H9 (cell line): ENCODE measurements around the gene PAK5. TPM values are rescaled to one million over a fixed set of nuclear protein-coding genes. Genes with fewer than 3 reads are reported as not detected.

ENCODE experiments used
- DNase-seq: peaks from one replicate; pipeline ENCODE4 v3.0.0-alpha.2; 2017
- H2AFZ ChIP-seq: one replicate; pipeline ENCODE4 v1.6.1; 2013; ENCODE audit warnings: mild to moderate bottlenecking, low read length, control low read depth, moderate library complexity
- H2AK5ac ChIP-seq: 2 replicates; pipeline ENCODE4 v1.6.1; 2013; ENCODE audit warnings: low read length, control low read depth, mixed read lengths; ENCODE audit not compliant: insufficient read length
- H2BK120ac ChIP-seq: one replicate; pipeline ENCODE4 v1.6.1; 2013; ENCODE audit warnings: low read depth, mild to moderate bottlenecking, low read length, control low read depth, inconsistent platforms; ENCODE audit not compliant: poor library complexity, severe bottlenecking
- H2BK12ac ChIP-seq: 2 replicates; pipeline ENCODE4 v1.6.1; 2013; ENCODE audit warnings: low read length, control low read depth, mixed read lengths, low read depth; ENCODE audit not compliant: insufficient read length
- H2BK15ac ChIP-seq: 2 replicates; pipeline ENCODE4 v1.6.1; 2013; ENCODE audit warnings: low read depth, low read length, control low read depth
- H2BK20ac ChIP-seq: one replicate; pipeline ENCODE4 v1.6.1; 2013; ENCODE audit warnings: low read depth, mild to moderate bottlenecking, low read length, control low read depth, inconsistent platforms; ENCODE audit not compliant: poor library complexity, severe bottlenecking
- H2BK5ac ChIP-seq: 2 replicates; pipeline ENCODE4 v1.6.1; 2013; ENCODE audit warnings: low read length, control low read depth, mixed read lengths; ENCODE audit not compliant: insufficient read length
- H3K14ac ChIP-seq: 2 replicates; pipeline ENCODE4 v1.6.1; 2013; ENCODE audit warnings: low read length, control low read depth; ENCODE audit not compliant: insufficient read depth
- H3K18ac ChIP-seq: 2 replicates; pipeline ENCODE4 v1.6.1; 2013; ENCODE audit warnings: low read depth, mild to moderate bottlenecking, mixed read lengths, low read length, control low read depth; ENCODE audit not compliant: insufficient read length
- H3K23ac ChIP-seq: 2 replicates; pipeline ENCODE4 v1.6.1; 2013; ENCODE audit warnings: low read length, control low read depth, mixed read lengths, low read depth; ENCODE audit not compliant: insufficient read length
- H3K23me2 ChIP-seq: 2 replicates; pipeline ENCODE4 v1.6.1; 2013; ENCODE audit warnings: low read depth, mild to moderate bottlenecking, mixed read lengths, low read length, control low read depth; ENCODE audit not compliant: insufficient read length, poor library complexity, severe bottlenecking
- H3K27ac ChIP-seq: 2 replicates; pipeline ENCODE4 v1.5.1; 2013; ENCODE audit warnings: low read length, control low read depth, mixed read lengths, low read depth; ENCODE audit not compliant: insufficient read length
- H3K27me3 ChIP-seq: 2 replicates; pipeline ENCODE4 v1.6.1; 2013; ENCODE audit warnings: low read length, control low read depth, inconsistent platforms; ENCODE audit not compliant: insufficient read depth
- H3K4ac ChIP-seq: 2 replicates; pipeline ENCODE4 v1.6.1; 2013; ENCODE audit warnings: low read depth, mild to moderate bottlenecking, control low read depth, inconsistent platforms, low read length, moderate library complexity
- H3K4me1 ChIP-seq: 2 replicates; pipeline ENCODE4 v1.6.1; 2013; ENCODE audit warnings: low read length, control low read depth, inconsistent platforms; ENCODE audit not compliant: insufficient read depth
- H3K4me2 ChIP-seq: 2 replicates; pipeline ENCODE4 v1.6.1; 2013; ENCODE audit warnings: low read length, control low read depth, mixed read lengths; ENCODE audit not compliant: insufficient read length, insufficient read depth
- H3K56ac ChIP-seq: 2 replicates; pipeline ENCODE4 v1.6.1; 2013; ENCODE audit warnings: low read depth, mild to moderate bottlenecking, mixed read lengths, low read length, control low read depth; ENCODE audit not compliant: insufficient read length
- H3K79me1 ChIP-seq: 2 replicates; pipeline ENCODE4 v1.6.1; 2013; ENCODE audit warnings: low read depth, mild to moderate bottlenecking, moderate library complexity, low read length, control low read depth, inconsistent platforms; ENCODE audit not compliant: insufficient read depth, poor library complexity, severe bottlenecking
- H3K79me2 ChIP-seq: 2 replicates; pipeline ENCODE4 v1.6.1; 2013; ENCODE audit warnings: low read length, control low read depth, inconsistent platforms; ENCODE audit not compliant: insufficient read depth
- H3K9ac ChIP-seq: 2 replicates; pipeline ENCODE4 v1.6.1; 2013; ENCODE audit warnings: low read length, control low read depth, mixed read lengths; ENCODE audit not compliant: insufficient read length; ENCODE audit errors: extremely low read depth
- H3K9me3 ChIP-seq: one replicate; pipeline ENCODE4 v1.6.1; 2013; ENCODE audit warnings: low read depth, low read length, inconsistent platforms; ENCODE audit not compliant: control insufficient read depth
- H3T11ph ChIP-seq: one replicate; pipeline ENCODE4 v1.6.1; 2013; ENCODE audit warnings: mild to moderate bottlenecking, low read length, control low read depth, inconsistent platforms
- H4K20me1 ChIP-seq: one replicate; pipeline ENCODE4 v1.6.1; 2013; ENCODE audit not compliant: control insufficient read depth, insufficient read length, insufficient read depth
- H4K5ac ChIP-seq: 2 replicates; pipeline ENCODE4 v1.6.1; 2013; ENCODE audit warnings: low read depth, mild to moderate bottlenecking, mixed read lengths, low read length, control low read depth; ENCODE audit not compliant: insufficient read length
- H4K8ac ChIP-seq: replicated peaks from 2 replicates; pipeline ENCODE4 v1.6.1; 2013; ENCODE audit warnings: low read length, control low read depth, mixed read lengths, low read depth; ENCODE audit not compliant: insufficient read length
- H4K91ac ChIP-seq: 2 replicates; pipeline ENCODE4 v1.6.1; 2013; ENCODE audit warnings: low read depth, mild to moderate bottlenecking, moderate library complexity, mixed read lengths, low read length, control low read depth; ENCODE audit not compliant: insufficient read length
- H3K27ac Mint-ChIP-seq, 3 experiments: 2 replicates in 2 of 3; 3 replicates in 1 of 3; pipeline ENCODE4 v1.8.0; 2020 to 2021; ENCODE audit warnings: mixed read lengths in 3 of 3, mild to moderate bottlenecking in 1 of 3, moderate library complexity in 1 of 3
- H3K27me3 Mint-ChIP-seq: 2 replicates; pipeline ENCODE4 v1.8.0; 2021; ENCODE audit warnings: low read depth, mild to moderate bottlenecking, moderate library complexity, mixed read lengths
- H3K36me3 Mint-ChIP-seq, 3 experiments: 2 replicates in 2 of 3; 3 replicates in 1 of 3; pipeline ENCODE4 v1.8.0; 2020 to 2021; ENCODE audit warnings: low read depth in 3 of 3, mixed read lengths in 3 of 3; ENCODE audit not compliant: insufficient read depth in 1 of 3
- H3K4me1 Mint-ChIP-seq, 2 experiments: 2 replicates each; pipeline ENCODE4 v1.8.0; 2020; ENCODE audit warnings: mixed read lengths in 2 of 2
- H3K4me3 Mint-ChIP-seq, 2 experiments: 2 replicates in 1 of 2; 3 replicates in 1 of 2; pipeline ENCODE4 v1.8.0; 2020 to 2021; ENCODE audit warnings: mild to moderate bottlenecking in 2 of 2, mixed read lengths in 2 of 2, moderate library complexity in 1 of 2
- H3K9me3 Mint-ChIP-seq, 2 experiments: 2 replicates in 1 of 2; 3 replicates in 1 of 2; pipeline ENCODE4 v1.8.0; 2020; ENCODE audit warnings: mild to moderate bottlenecking in 2 of 2, mixed read lengths in 2 of 2, moderate library complexity in 1 of 2
- CTCF ChIP-seq: fragments of 200-600 bp; sonication (generic); conservative IDR thresholded peaks from 3 replicates; pipeline ENCODE4 v1.8.0; 2021; ENCODE audit warnings: antibody characterized with exemption, mild to moderate bottlenecking
- total RNA-seq: library from RNA; stranded (reverse); gene quantifications from 2 replicates; pipeline ENCODE4 v1.2.1, GENCODE V29; 2021

The PAK5 gene
- total RNA-seq, 1 experiment from 2014 or later = 0.20 TPM

- Histone ChIP-seq H2BK15ac (no peak overlapping the region), H3K56ac (no peak overlapping the region), H3K27ac (no peak overlapping the region), H3K79me1 (no peaks in the 10 kb centered on the region), H3K4me2 (no peak overlapping the region), H3T11ph (no peak overlapping the region), H2AFZ (no peak overlapping the region), H4K5ac (no peak overlapping the region), H2BK20ac (no peak overlapping the region), H4K20me1 (no peaks in the 10 kb centered on the region), H3K18ac (no peak overlapping the region), H3K27me3 (no peaks in the 10 kb centered on the region), H3K4me1 (no peaks in the 10 kb centered on the region), H3K79me2 (no peaks in the 10 kb centered on the region), H3K23me2 (no peaks in the 10 kb centered on the region), H3K23ac (no peak overlapping the region), H3K4ac (no peak overlapping the region), H4K8ac (no peak overlapping the region), H2BK5ac (no peak overlapping the region), H2AK5ac (no peak overlapping the region), H3K9me3 (no peaks in the 10 kb centered on the region), H2BK12ac (no peak overlapping the region), H3K14ac (no peak overlapping the region), H4K91ac (no peak overlapping the region), H2BK120ac (no peak overlapping the region), H3K9ac (no peak overlapping the region)
- Mint-ChIP-seq H3K36me3 (no peaks in the 10 kb centered on the region), H3K27ac (no peak overlapping the region), H3K27me3 (no peaks in the 10 kb centered on the region; the same call in 1 of the 2 replicates), H3K4me3 (no peak overlapping the region), H3K4me1 (peaks cover 0 to 10% of the 10 kb centered on the region in 2 experiments; a peak in 2 of 4 replicates), H3K9me3 (peaks cover 0 to 4% of the 10 kb centered on the region in 2 experiments; a peak in 2 of 5 replicates)
- TF ChIP-seq CTCF = no peak
- no peak for DNase-seq
Measured at GRCh38 chr20:9672981-9673380, 165.9 kb downstream of the PAK5 start.
